Measurements from ENCODE around the gene SYNDIG1L.

Gene SYNDIG1L

GRCh38 chr14:74426202-74426582 lies at the start of gene SYNDIG1L:
Gene SYNDIG1L (minus strand): TSS chr14:74426210. CDS start chr14:74409744, 16,466 bp downstream.
- DNase-seq (ENCODE audit: low spot score): no peak
- TF ChIP-seq CTCF (IDR thresholded peaks at IDR 0.05; ENCODE audit: borderline replicate concordance, control extremely low read depth, extremely low read depth, insufficient read depth, missing control alignments): no peak
- in situ Hi-C loops (cut with MboI; ENCODE audit: low sequenced_read_pairs, unreplicated experiment): no loop called here

- DNase-seq (ENCODE audit: low spot score): no peak
- in situ Hi-C loops (cut with MboI; ENCODE audit: low sequenced_read_pairs, unreplicated experiment): no loop called here
- no peak for TF ChIP-seq CTCF (IDR thresholded peaks at IDR 0.05; ENCODE audit: borderline replicate concordance, control extremely low read depth, extremely low read depth, insufficient read depth, missing control alignments)
These were observed 49.7 kb upstream of the SYNDIG1L start for GRCh38 chr14:74475678-74476077.

GRCh38 chr14:74474376-74474775 lies 48.4 kb upstream of the SYNDIG1L start:
- no peak for DNase-seq (ENCODE audit: low spot score)
- TF ChIP-seq CTCF (IDR thresholded peaks at IDR 0.05; ENCODE audit: borderline replicate concordance, control extremely low read depth, extremely low read depth, insufficient read depth, missing control alignments): no peak
- in situ Hi-C loops (cut with MboI; ENCODE audit: low sequenced_read_pairs, unreplicated experiment): no loop called here

- in situ Hi-C loops (cut with MboI; ENCODE audit: low sequenced_read_pairs, unreplicated experiment): no loop called here
- TF ChIP-seq CTCF (IDR thresholded peaks at IDR 0.05; ENCODE audit: borderline replicate concordance, control extremely low read depth, extremely low read depth, insufficient read depth, missing control alignments): no peak
- no peak for DNase-seq (ENCODE audit: low spot score)
These were observed 46.6 kb upstream of the SYNDIG1L start for GRCh38 chr14:74472601-74473000.

GRCh38 chr14:74469548-74470518 lies 43.8 kb upstream of the SYNDIG1L start:
- no peak for TF ChIP-seq CTCF (IDR thresholded peaks at IDR 0.05; ENCODE audit: borderline replicate concordance, control extremely low read depth, extremely low read depth, insufficient read depth, missing control alignments)
- no peak for DNase-seq (ENCODE audit: low spot score)
- in situ Hi-C loops (cut with MboI; ENCODE audit: low sequenced_read_pairs, unreplicated experiment): no loop called here

GRCh38 chr14:74468513-74468912 lies 42.5 kb upstream of the SYNDIG1L start:
- no peak for DNase-seq (ENCODE audit: low spot score)
- no peak for TF ChIP-seq CTCF (IDR thresholded peaks at IDR 0.05; ENCODE audit: borderline replicate concordance, control extremely low read depth, extremely low read depth, insufficient read depth, missing control alignments)
- in situ Hi-C loops (cut with MboI; ENCODE audit: low sequenced_read_pairs, unreplicated experiment): no loop called here

Measured in GM13976 (cell line).